RWPE1 (cell line): Measurements from ENCODE around the gene SPATA33.

Source experiments
- CTCF ChIA-PET: fragments of 350-600 bp; sonication (Branson Sonifier 250); formaldehyde crosslinking; extraction: SDS; loops from one replicate; lab custom pipeline; 2021; lab: Yijun Ruan, JAX
- POLR2A ChIA-PET: fragments of 400-600 bp; formaldehyde crosslinking; extraction: SDS; loops from one replicate; lab custom pipeline; 2020; ENCODE audit warnings: antibody characterized with exemption; ENCODE audit not compliant: low non-redundant PET; lab: Yijun Ruan, JAX
- DNase-seq: peaks from one replicate; pipeline ENCODE4 v3.0.0; 2012; ENCODE audit warnings: low spot score
- H3K27ac ChIP-seq: fragments of 450-650 bp; 2 replicates; pipeline ENCODE4 v1.5.1; 2017
- TF ChIP-seq, protein P1 (sequence below): fragments of 450-650 bp; conservative IDR thresholded peaks from 2 replicates; pipeline ENCODE4 v1.5.1; 2017; ENCODE audit warnings: low read depth, mild to moderate bottlenecking

SPATA33 gene

DNA sequence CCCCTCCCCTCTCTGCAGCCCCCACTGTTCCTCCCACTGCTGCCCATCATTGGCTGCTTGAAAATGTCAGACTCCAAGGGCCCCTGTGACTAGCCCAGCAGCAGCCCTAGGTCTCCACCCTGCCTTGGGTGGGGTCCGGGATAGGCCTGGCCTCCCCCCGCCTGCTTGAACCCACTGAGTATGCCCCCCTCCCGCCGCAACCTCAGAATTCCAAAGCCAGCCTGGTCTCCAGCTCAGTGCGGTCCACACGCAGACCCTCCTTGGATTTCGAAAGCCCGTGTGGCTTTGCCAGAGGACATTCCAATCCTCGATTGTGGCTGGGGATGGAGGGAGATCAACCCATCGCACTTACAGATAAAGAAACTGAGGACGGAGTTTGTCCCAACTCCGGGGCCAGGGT, 37.8 kb upstream of the SPATA33 start:
- H3K27ac ChIP-seq: no peak overlapping the region
- no peak for DNase-seq
- POLR2A ChIA-PET: no interaction called here
- TF ChIP-seq, protein P1, sequence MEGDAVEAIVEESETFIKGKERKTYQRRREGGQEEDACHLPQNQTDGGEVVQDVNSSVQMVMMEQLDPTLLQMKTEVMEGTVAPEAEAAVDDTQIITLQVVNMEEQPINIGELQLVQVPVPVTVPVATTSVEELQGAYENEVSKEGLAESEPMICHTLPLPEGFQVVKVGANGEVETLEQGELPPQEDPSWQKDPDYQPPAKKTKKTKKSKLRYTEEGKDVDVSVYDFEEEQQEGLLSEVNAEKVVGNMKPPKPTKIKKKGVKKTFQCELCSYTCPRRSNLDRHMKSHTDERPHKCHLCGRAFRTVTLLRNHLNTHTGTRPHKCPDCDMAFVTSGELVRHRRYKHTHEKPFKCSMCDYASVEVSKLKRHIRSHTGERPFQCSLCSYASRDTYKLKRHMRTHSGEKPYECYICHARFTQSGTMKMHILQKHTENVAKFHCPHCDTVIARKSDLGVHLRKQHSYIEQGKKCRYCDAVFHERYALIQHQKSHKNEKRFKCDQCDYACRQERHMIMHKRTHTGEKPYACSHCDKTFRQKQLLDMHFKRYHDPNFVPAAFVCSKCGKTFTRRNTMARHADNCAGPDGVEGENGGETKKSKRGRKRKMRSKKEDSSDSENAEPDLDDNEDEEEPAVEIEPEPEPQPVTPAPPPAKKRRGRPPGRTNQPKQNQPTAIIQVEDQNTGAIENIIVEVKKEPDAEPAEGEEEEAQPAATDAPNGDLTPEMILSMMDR: no peak
- CTCF ChIA-PET: no interaction called here

GRCh38 chr16:89620406-89620841, 37.2 kb upstream of the SPATA33 start:
- DNase-seq: no peak
- TF ChIP-seq, protein P1: no peak
- POLR2A ChIA-PET: no interaction called here
- CTCF ChIA-PET: no interaction called here
- H3K27ac ChIP-seq: no peak overlapping the region

GRCh38 chr16:89621136-89621697, 36.4 kb upstream of the SPATA33 start:
- POLR2A ChIA-PET: interaction anchor here (0.6 kb wide), 1 partner anchor 61 kb away, joined by 3 read pairs; no protein-coding TSS in a partner anchor
- CTCF ChIA-PET: no interaction called here

DNA sequence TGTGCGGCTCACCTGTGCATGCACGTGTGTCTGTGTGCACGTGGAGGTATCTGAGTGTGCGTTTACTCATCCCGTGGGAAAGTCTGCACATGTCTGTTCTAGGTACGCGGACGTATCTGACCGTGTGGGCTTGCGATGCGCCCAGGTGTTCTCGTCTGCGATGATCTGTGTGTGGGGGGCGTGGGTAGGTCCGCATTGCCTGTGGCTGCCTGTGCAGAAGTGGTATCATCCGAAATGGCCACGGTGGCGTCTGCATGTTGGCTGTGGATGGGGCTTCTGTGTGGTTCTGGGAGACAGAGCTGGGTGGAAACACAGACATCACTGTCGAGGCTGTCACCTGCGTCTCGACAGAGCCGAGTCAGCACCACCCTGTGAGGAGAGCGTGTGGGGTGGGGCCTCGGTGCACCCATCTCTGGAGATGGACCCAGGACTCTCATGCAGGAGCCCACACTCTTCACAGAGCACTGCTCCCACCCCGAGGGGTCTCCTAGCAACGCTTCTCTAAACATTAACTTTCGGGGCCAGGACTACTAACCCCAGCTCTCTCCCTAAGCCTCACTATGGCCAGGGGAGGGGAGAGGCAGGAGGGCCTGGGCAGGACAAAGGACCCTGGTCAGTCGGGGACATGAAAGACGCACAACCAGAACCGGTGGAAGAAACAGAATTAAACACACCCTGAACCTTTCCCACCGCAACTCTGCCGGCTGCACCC, 35.8 kb upstream of the SPATA33 start:
- CTCF ChIA-PET: interaction anchor here (0.7 kb wide), 1 partner anchor 11 kb away, joined by 4 read pairs; no protein-coding TSS in a partner anchor
- no peak overlapping the region for H3K27ac ChIP-seq
- POLR2A ChIA-PET: interaction anchor here (0.6 kb wide), 1 partner anchor 62 kb away, joined by 3 read pairs; no protein-coding TSS in a partner anchor
- DNase-seq: no peak
- TF ChIP-seq, protein P1: no peak

More at GRCh38 chr16:89621136-89621697, 36.4 kb upstream of the SPATA33 start:
- no peak for DNase-seq
- TF ChIP-seq, protein P1: no peak
- no peak overlapping the region for H3K27ac ChIP-seq

GRCh38 chr16:89623511-89624261, 34.0 kb upstream of the SPATA33 start:
- peak overlapping the region; percentile 31 for H3K27ac ChIP-seq
- CTCF ChIA-PET: interaction anchor here (0.8 kb wide), 1 partner anchor 10 kb away, joined by 4 read pairs; no protein-coding TSS in a partner anchor
- POLR2A ChIA-PET: no interaction called here
- TF ChIP-seq, protein P1: no peak
- DNase-seq: no peak
